IMR-90 (cell line): ENCODE results near the gene TEAD2.

ENCODE experiments used
- BHLHE40 ChIP-seq: fragments of 150-350 bp; IDR thresholded peaks from 2 replicates; pipeline ENCODE4 v1.6.1; 2016; ENCODE audit warnings: mild to moderate bottlenecking, low read depth, low read length
- CEBPB ChIP-seq: IDR thresholded peaks from 2 replicates; pipeline ENCODE4 v1.6.1; 2012; ENCODE audit warnings: low read depth, low read length, improper control_type of control experiment
- CHD1 ChIP-seq: IDR thresholded peaks from 2 replicates; pipeline ENCODE4 v1.6.1; 2012; ENCODE audit warnings: low read depth, low read length, improper control_type of control experiment
- POLR2A ChIP-seq: IDR thresholded peaks from 2 replicates; pipeline ENCODE4 v1.6.1; 2012; ENCODE audit warnings: mild to moderate bottlenecking, low read depth, low read length
- RAD21 ChIP-seq: IDR thresholded peaks from 2 replicates; pipeline ENCODE4 v1.6.1; 2012; ENCODE audit warnings: low read length, improper control_type of control experiment
- RFX5 ChIP-seq: IDR thresholded peaks from 2 replicates; pipeline ENCODE4 v1.8.0; 2012; ENCODE audit warnings: low read depth, mild to moderate bottlenecking, low read length, moderate library complexity
- SMC3 ChIP-seq: fragments of 150-350 bp; IDR thresholded peaks from 2 replicates; pipeline ENCODE4 v1.6.1; 2016; ENCODE audit warnings: low read depth, mild to moderate bottlenecking, antibody characterized with exemption, low read length, moderate library complexity
- TF ChIP-seq, protein P1 (sequence below): fragments of 150-350 bp; IDR thresholded peaks from 2 replicates; pipeline ENCODE4 v1.6.1; 2017; ENCODE audit warnings: mild to moderate bottlenecking, antibody characterized with exemption, low read length, low read depth
- TF ChIP-seq, protein P2 (sequence below): conservative IDR thresholded peaks from 2 replicates; pipeline ENCODE4 v1.5.1; 2012; ENCODE audit warnings: mild to moderate bottlenecking, low read depth, low read length, improper control_type of control experiment
- TF ChIP-seq, protein P3 (sequence below): fragments of 150-350 bp; IDR thresholded peaks from 2 replicates; pipeline ENCODE4 v1.6.1; 2016; ENCODE audit warnings: low read depth, mild to moderate bottlenecking, low read length, moderate library complexity, borderline replicate concordance

DNA sequence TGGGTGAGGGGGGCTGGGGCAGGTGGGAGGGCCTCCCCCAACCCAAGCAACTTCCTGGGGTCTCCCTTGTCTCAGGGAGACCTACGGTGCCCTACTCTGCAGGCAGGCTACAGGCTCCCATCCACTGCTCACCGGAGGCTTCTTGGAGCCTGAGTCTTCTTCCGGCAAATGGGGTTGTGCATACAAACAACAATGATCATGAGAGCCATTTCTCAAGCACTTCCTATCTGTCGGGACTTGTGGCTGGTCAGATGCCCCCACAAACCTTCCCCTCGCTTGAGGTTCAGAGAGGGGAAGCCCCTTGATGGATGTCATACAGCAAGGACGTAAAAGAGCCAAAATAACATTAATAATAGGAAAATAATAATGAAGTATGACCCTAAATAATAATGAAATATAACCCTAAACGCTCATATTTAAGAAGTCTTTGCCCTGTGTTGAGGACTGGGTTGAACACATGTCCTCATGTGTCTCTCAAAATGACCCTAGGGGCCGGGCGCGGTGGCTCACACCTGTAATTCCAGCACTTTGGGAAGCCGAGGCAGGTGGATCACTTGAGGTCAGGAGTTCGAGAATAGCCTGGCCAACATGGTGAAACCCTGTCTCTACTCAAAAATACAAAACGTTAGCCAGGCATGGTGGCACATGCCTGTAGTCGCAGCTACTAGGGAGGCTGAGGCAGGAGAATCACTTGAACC, 26.3 kb downstream of the TEAD2 start:
- TF ChIP-seq POLR2A (no peak), RAD21 (no peak), CEBPB (no peak), RFX5 (no peak), BHLHE40 (no peak), SMC3 (no peak), CHD1 (no peak)
- TF ChIP-seq, protein P1, sequence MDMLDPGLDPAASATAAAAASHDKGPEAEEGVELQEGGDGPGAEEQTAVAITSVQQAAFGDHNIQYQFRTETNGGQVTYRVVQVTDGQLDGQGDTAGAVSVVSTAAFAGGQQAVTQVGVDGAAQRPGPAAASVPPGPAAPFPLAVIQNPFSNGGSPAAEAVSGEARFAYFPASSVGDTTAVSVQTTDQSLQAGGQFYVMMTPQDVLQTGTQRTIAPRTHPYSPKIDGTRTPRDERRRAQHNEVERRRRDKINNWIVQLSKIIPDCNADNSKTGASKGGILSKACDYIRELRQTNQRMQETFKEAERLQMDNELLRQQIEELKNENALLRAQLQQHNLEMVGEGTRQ: no peak
- TF ChIP-seq, protein P2, sequence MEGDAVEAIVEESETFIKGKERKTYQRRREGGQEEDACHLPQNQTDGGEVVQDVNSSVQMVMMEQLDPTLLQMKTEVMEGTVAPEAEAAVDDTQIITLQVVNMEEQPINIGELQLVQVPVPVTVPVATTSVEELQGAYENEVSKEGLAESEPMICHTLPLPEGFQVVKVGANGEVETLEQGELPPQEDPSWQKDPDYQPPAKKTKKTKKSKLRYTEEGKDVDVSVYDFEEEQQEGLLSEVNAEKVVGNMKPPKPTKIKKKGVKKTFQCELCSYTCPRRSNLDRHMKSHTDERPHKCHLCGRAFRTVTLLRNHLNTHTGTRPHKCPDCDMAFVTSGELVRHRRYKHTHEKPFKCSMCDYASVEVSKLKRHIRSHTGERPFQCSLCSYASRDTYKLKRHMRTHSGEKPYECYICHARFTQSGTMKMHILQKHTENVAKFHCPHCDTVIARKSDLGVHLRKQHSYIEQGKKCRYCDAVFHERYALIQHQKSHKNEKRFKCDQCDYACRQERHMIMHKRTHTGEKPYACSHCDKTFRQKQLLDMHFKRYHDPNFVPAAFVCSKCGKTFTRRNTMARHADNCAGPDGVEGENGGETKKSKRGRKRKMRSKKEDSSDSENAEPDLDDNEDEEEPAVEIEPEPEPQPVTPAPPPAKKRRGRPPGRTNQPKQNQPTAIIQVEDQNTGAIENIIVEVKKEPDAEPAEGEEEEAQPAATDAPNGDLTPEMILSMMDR: no peak
- TF ChIP-seq, protein P3, sequence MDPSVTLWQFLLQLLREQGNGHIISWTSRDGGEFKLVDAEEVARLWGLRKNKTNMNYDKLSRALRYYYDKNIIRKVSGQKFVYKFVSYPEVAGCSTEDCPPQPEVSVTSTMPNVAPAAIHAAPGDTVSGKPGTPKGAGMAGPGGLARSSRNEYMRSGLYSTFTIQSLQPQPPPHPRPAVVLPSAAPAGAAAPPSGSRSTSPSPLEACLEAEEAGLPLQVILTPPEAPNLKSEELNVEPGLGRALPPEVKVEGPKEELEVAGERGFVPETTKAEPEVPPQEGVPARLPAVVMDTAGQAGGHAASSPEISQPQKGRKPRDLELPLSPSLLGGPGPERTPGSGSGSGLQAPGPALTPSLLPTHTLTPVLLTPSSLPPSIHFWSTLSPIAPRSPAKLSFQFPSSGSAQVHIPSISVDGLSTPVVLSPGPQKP: no peak
